NCI-H526 (cell line): ENCODE results near the gene EHMT1.
"Not testable (repeated sequence)": the region's sequence is repeated elsewhere in the genome, so short reads cannot be mapped to it uniquely, and the experiment has no call there.

Experiments
- DNase-seq, 2 experiments: peaks; one replicate each; lab custom pipeline; 2025; lab: John Stamatoyannopoulos, UW

Gene EHMT1

DNA sequence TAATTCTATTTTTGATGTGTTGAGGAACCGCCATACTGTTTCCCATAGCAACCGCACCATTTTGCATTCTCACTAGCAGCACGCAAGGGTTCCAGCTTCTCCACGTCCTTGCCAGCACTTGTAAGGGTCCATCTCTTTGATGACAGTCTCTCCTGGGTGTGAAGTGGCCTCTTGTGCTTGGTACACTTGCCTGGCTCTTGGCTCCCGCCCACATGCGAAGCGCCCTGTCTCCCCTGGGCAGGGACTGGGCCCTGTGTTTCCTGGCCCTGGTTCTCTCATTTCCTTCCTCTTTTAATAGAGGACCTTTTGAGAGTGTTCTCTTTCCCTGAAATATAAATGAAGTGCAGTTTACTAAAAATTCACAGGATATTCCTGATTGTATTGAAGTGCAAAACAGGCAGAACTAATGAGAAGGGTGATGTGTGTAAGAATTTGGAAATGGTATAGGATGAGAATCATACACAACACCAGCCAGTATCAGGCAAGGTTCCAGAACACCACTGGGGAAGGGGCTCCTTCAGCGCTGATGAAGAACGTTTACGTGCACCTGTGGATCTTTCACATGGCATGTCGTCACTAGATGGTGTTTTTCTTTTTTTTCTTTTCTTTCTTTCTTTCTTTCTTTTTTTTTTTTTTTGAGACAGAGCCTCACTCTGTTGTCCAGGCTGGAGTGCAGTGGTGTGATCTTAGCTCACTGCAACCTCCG, 73.0 kb downstream of the EHMT1 start:
- DNase-seq, result no peak

GRCh38 chr9:137694236-137694959, 75.6 kb downstream of the EHMT1 start:
- no peak for DNase-seq

GRCh38 chr9:137694962-137695875, 76.4 kb downstream of the EHMT1 start:
- DNase-seq, result peak in 1 of 2 experiments; percentile 77

DNA sequence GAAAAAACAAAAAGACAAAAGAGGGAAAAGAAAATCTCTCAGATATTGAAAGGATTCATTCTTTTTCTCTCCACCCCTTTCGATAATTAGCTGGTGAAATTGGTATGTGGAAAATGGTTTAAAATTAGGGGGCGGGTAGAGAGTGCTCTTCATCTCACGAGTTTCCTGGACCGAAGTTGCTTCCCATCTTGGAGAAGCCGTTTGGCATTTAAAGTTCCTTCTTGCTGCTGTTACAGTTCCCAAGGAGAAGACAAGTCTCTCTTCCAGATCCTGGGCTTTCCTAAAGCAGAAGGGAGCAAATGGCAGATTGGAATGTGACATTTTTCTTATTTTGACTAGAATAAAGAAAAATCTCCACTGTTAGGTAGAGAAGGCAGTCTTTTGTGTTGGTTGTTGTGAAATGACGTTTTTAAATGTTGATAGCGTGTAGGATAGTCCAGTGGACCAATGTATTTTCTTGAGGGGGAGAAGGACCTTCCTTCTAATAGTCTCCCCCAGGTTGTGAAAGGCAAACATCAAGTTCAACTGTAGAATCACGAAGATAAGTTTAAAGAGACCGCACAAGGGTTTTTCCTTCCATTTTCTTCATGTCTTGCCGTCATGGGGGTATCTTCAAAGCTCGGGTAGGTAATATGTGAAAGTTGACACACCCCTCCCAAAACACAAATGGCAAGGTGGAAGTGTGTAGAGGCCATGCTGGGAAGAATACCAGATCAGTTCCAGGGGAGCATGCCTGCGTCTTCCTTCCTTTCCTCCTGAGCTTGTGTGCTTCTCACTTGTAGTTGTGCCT, 77.5 kb downstream of the EHMT1 start:
- DNase-seq, result no peak

DNA sequence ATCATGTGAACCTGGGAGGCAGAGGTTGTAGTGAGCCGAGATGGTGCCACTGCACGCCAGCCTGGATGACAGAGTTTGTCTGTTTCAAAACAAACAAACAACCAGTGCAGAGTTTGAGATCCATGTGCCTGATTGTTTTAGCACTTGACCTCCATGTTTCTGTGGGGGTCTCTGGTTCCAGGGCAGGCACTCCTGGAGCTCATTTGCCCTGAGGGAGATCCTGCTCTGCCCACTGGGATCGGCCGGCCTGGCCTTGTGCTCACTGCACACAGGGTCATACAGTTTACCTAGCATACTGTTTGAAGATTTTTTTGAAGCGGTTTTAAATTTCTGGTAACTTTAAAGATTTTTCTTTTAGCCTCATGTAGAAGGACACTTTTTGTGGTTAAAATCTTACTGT, 78.4 kb downstream of the EHMT1 start:
- no peak for DNase-seq

DNA sequence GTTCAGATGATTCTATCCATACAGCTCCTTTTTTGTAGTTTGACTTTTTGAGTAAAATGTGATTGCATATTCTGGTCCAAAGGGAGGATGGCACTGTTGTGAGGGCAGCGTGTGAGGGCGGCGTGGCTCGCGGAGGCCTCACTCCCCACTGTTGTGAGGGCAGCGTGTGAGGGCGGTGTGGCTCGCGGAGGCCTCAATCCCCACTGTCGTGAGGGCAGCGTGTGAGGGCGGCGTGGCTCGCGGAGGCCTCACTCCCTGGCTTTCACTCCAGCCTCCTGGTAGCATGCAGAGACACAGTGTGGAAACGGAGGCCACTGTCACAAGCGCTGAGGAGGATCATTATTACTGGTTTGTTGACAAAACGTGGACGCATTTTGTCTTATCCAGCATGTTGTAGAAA, 79.0 kb downstream of the EHMT1 start:
- no peak for DNase-seq

GRCh38 chr9:137700911-137701310, 82.1 kb downstream of the EHMT1 start:
- no peak for DNase-seq

- no peak for DNase-seq
Measured at GRCh38 chr9:137702615-137703379, 84.0 kb downstream of the EHMT1 start.

- DNase-seq, result no peak
Measured at GRCh38 chr9:137703842-137704508, 85.2 kb downstream of the EHMT1 start.

DNA sequence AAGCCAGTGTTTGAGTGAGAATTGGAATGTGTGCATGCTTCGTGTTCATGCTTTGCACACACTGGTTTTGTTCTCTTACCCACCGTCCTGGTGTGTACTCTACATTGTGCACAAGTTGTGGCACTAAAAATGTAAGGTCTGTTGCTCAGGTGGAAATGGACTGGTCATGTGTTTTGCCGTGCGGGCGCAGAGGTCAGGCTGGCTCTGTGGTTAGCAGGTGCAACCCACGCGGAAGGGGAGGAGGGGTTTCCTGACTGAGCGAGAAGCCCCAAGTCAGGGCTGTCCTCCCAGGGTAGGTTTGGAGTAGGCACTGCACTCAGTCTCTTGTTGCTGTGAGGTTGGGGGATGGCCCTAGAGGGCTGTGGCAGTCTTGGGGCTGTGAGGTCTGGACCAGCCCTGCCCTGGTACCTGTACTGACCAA, 86.6 kb downstream of the EHMT1 start:
- no peak for DNase-seq

DNA sequence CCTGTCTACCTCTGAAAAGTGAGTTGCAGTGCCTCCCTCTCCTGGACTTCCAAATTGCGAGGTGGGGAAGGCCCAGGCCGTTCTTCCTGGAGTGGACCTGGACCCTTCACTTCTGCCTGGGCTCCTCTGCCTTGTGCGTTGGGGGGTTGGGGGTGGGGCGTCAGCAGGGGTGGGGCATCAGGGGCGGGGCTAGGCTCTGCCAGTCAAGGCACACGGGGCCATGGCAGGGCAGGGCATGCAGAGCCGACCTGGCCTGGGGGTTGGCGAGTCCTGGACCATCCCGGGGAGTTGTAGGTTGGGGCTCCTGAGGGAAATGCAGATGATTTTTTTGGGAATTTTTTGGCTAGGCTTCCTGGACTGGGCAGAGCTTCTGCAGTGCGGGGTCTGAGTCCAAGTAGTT, 87.1 kb downstream of the EHMT1 start:
- DNase-seq, result no peak

DNA sequence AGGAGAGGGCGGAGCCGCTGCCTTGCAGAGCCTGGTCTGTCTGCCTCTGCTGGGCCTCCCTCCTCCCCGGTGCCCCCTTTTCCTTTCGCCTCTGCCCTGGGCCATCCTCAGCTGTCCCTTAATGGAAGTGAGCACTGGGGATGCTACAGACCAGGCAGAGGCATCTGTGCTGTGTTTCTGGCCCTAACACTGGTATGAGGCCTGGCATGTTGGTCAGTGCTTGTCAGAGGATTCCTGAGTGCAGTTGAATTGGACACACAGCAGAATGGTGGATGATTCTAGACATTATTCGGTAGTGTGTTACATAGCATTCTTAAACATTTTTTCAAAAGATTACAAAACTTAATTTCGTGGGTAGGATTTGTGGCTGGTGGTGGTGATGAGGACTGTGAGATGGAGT, 88.6 kb downstream of the EHMT1 start:
- no peak for DNase-seq

GRCh38 chr9:137708590-137709284, 89.9 kb downstream of the EHMT1 start:
- no peak for DNase-seq

DNA sequence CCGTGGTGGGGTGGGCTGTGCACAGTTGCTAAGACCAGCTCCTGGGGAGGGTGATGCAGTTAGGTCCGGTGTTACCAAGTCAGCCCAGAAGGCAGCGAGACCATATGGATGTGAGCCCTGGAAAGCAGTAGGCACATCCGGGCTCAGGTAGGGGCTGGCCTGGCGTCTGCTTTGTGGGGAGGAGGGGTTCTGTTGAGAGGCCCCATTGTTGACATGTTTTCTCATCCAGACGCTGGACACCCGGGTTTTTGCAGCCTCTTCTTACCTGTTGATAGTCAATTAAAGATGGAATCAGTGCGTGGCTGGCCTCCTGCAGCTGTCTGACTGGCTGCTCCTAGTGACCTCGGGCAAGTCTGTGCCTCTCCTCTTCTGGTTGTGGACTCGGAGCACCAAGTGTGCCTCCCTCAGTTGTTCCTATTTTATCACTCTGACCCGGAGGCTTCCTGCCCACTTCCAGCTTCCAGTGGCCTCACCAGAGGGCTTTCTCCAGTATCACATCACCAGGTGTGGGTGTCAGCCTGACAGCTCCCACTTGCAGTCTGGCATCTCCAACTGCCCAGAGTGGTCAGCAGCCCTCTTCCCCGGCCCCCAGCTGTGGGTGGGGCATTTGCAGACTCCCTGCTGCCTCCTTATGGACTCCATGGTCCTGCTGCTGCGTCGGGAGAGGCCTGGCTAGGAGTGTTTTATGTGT, 90.8 kb downstream of the EHMT1 start:
- DNase-seq, result no peak

DNA sequence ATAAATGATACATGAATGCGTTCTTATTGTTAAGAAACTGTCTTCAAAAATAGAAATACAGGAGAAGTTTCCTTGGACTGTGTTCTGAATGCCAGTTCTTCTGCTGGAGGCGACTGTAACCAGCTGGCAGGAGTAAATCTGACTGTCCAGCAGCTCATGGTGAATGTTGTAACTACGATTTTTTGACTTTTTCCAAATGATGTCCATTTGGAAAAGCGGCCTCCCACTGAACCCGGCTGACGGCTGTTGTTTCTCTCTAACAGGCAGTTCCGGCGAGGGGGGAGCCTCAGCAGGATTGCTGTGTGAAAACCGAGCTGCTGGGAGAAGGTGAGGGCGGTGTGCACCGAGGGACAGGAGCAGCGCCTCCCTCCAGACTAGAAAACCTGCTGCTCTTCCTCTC, 91.9 kb downstream of the EHMT1 start:
- DNase-seq, result no peak

DNA sequence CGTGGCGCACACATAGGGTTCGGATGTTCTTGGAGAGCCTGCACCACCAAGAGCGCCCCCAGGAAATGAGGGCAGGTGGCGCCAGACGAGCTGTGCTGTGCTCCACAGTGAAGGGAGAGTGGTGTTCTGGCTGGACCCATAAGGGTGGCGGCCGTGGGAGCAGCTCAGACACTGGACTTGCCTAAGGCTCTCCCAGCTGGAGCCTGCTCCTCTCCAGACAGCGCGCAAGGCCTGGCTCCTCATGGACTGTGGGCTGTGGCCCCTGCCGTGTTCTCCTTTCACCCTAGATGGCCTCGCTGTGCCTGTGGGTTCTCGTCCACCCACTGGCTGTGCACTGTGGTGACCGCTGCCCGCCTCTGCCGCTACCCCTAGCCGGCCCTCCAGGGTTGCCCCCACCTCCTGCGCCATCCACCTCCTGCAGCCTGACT, 92.9 kb downstream of the EHMT1 start:
- no peak for DNase-seq

GRCh38 chr9:137715321-137715720, 96.5 kb downstream of the EHMT1 start:
- no peak for DNase-seq

GRCh38 chr9:137715866-137716693, 97.3 kb downstream of the EHMT1 start:
- DNase-seq, result not testable (repeated sequence)
